HT-29 (cell line): ENCODE results near the gene TNFSF4. TPM values are rescaled to one million over a fixed set of nuclear protein-coding genes. Genes with fewer than 3 reads are reported as not detected.
A peak's percentile ranks its signal among the peaks of the same experiment; 100 is the strongest.
"Not testable (repeated sequence)": the region's sequence is repeated elsewhere in the genome, so short reads cannot be mapped to it uniquely, and the experiment has no call there.

ENCODE experiments used
- DNase-seq: peaks from one replicate; pipeline ENCODE4 v3.0.0-alpha.2; 2015; ENCODE audit warnings: low spot score
- total RNA-seq: library from RNA; depleted of rRNA; stranded (reverse); fragments of >200 nt; shearing (Covaris generic); gene quantifications from 2 replicates; pipeline ENCODE4 v1.2.3, GENCODE V29; 2014; rRNA removed

TNFSF4 gene, protein sequence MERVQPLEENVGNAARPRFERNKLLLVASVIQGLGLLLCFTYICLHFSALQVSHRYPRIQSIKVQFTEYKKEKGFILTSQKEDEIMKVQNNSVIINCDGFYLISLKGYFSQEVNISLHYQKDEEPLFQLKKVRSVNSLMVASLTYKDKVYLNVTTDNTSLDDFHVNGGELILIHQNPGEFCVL
- 0.03 TPM in 2 replicates for total RNA-seq

DNA sequence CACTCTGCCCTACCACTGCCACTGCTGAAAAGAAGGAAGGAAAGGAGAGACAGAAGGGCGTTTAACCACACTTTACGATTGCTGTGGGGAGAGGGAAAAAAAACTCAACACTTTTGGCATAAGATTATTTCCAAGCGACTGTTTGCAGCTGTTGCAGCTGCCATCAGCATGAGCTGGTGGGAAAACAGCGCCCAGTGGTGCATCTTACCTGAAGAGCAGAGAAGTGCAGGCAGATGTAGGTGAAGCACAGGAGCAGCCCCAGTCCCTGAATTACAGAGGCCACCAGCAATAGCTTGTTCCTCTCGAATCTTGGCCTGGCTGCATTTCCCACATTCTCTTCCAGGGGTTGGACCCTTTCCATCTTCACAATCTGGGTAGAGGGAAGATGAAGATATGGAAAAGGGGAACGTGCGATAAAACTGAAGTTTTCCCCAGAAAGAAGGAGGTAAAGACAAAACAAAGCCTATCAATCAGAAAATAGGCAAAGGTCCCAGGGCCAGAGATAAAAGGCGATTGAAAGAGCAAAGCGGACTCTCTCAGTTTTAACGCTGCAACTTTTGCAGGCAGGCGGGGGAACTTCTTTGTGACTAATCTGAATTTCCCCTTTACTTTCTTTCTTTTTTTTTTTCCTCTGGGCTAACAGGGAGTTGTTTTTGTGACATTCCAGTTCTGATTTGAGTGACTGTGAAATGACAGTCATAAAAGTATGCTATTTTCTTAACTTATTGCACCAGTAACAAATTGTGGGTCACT lies at the start of gene TNFSF4:
TNFSF4 (minus strand) TSS at position 516 of the 753 bp plus-strand sequence; CDS start at position 361, 155 bp downstream.
- DNase-seq: no peak

DNA sequence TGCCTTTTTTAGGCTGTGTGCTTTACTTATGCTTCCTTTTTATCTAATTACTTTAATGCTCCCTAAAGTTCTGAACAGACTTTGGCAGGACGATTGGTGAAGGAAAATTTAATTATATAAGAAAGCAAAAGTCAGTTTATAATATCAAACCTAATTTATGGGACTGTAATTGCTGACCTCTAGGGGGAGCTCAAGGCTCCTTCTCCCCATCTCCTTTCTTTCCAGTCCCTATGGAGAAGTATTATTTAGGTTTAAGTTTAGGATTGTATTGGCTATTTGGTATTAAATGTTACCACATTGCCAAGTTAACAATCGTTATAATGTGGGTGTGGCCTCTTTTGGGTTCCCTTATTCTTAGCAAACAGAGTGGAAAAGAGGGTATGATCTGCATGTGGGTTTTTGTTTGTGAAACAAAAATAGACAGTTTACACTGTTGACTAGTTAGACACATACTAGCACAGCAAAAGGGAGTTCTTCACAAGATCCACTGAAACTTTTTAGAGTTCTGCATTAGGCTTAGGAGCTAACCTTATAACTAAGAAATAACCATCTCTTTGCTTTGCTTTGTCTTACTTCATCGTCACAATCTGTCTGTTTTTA lies 48.2 kb upstream of the TNFSF4 start:
- DNase-seq: peak; percentile 73

DNA sequence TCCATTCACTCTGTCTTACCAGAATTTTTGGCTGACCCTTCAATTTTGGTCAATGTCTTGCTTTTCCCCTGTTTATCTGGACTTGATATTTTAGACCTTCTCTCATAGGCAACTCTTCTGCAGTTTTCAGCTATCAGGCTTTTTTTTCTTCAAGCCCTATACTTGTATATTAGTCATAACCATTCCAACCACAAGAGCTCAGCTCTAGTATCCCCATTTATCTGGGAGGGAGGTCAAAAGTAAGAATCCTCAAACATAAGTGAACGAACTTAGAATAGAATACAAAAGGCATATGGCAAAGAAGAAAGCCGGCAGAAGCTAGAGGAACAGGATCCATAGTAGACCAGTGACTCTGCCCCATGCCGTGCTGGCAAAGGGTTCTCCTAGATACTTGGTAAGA lies 45.9 kb upstream of the TNFSF4 start:
- DNase-seq: no peak

DNA sequence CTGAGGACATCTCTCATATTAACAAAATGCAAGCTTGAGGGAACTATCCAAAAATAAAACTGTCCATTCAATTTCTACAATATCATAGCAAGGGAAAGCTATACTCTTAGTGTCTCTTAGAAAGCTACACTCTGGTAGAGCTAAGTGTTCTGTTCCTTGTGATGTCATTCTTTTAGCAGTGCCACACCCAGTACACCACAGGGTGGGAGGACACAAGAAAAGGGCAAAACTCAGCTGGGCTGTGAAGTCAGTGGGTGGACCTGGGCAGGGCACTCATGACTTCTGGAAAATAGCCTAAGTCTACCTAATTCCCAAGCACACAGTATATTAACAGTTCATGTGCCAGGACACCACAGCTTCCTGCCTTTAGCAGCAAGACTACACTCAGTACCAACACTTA lies 42.2 kb upstream of the TNFSF4 start:
- no peak for DNase-seq

DNA sequence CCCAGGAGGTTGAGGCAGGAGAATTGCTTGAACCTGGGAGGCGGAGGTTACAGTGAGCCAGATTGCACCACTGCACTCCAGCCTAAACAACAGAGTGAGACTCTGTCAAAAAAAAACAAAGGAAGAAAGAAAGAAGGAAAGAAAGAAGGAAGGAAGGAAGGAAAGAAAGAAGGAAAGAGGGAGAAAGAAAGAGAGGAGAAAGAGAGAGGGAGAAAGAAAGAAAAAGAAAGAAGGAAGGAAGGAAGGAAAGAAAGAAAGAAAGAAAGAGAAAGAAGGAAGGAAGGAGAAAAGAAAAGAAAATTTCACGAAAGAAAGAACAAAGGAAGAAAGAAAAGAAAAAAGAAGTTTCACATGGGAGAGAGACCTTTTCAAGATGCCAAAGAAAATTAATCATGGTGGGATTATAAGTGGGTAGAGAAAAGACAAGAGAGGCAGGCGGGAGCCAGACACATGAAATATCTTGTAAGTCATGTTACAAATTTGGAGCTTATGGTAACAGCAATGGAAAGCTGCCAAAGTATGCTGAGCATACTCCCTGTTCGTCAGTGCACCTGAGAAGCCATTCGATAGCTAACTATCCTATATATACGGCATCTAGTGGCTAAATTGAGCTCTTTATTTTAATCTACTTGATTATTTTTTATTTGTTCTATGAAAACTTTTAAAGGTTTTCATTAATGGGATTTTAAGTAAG lies 41.3 kb upstream of the TNFSF4 start:
- no peak for DNase-seq

DNA sequence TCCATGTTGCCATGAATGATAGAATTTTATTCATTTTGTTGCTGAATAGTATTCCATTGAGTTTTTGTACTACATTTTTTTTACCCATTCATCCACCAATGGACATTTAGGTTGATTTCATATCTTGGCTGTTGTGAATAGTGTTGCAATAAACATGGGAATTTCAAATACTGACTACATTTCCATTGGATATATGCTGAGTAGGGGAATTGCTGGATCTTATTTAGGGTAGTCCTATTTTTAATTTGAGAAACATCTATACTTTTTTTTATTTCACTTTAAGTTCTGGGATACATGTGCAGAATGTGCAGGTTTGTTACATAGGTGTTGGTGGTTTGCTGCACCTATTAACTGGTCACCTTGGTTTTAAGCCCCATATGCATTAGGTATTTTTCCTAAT lies 38.8 kb upstream of the TNFSF4 start:
- no peak for DNase-seq

DNA sequence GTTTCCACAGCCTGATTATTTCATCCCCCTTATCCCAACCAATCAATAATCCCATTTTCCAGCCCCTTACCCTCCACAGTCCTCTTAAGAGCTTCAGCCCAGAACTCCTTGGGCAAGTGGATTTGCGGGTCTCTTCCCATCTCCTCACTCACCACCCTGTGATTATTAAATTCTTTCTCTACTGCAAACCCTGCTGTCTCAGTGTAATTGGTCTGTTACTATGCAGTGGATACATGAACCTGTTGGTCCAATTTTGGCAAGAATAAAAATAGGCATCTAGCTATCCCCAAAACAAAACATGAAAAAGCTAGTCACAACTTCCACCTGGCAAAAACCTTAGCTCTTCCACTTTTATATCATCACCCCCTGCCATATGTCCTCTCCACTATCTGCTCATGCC lies 36.2 kb upstream of the TNFSF4 start:
- no peak for DNase-seq

DNA sequence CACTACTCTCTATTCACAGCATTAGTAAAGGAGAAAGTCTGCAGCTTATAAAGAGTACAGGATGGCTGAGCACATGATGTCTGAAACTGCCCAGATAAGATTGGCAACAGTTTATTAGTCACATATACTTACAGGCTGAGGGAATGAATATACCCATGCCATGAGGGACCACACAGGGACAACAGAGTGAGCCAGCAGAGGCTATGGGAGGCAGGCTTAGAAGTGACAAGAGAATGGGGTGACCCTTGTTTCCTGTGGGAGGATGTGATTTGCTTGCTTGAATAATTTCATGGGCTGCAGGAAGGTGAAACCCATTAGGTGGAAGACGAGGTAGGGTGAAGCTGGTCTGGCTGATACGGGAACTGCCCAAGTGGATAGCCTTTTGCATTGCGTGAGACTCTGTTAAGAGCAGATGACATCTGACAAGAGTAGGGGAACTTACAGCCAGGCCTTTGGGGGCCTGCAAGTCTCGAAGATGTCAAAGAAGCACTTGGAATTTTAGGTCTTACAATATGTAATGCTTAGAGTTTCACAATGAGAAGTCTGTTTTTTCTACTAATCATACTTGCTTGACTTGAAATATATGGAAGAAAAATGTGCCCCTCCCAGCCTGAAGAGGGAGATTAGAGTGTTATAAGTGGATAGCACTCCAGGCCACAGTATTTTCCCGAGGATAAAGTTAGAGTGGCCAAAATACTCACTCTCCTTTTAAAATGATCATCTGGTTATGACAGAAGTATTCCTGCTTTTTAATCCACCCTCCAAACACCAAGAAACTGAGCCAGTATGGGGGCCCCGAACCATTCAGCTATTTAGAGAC lies 34.6 kb upstream of the TNFSF4 start:
- DNase-seq: no peak

DNA sequence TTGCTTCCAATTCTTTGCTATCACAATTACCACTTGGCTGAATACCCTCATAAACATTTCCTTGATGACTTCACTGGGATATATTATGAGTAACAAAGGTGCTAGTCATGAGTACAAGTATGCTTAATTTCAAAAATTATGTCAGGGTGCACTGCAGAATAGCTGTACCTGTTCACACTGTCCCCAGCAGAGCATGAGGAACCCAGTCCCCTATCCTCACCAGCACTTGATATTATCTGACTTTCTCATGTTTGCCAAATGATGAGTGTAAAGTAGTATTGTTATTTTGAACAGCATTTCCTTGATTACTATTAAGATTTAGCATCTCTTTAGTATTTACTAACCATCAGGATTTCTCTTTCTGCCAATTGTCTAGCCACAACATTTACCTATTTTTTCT lies 33.5 kb upstream of the TNFSF4 start:
- no peak for DNase-seq

DNA sequence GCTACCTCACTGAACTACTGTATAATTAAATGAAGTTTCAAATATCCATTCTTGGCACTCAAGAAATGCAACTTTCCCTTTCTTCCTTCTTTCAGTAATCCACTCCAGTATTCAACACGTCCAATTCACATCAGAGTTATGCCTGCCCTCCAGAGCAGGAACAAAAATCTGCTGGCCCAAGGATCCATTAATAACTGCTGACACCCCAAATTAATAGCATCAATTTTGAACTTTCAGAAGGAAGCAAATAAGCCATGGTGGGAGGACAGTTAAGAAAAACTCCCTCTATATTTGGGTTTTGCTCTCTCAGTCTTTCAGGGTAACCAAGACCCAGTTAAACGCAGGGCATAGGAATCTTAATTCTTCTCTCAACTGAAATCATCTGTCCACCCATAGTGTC lies 31.9 kb upstream of the TNFSF4 start:
- no peak for DNase-seq

DNA sequence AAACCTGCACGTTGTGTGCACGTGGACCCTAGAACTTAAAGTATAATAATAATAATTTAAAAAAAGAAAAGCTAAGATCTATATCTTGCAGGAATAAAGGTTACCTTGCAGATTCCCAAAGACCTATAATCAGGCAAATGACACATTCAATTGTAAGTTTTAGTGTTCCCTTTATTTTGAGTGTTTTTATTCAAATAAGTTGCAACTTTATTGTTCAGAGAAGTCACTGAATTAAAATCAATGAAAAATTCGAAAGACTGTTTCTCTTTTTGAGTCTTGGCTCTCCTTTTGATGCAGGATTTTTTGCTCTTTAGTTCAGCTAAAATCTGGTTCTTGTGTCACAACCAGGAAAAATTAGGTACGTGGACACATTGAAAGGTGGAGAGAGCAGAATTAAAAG lies 27.8 kb upstream of the TNFSF4 start:
- DNase-seq: no peak

DNA sequence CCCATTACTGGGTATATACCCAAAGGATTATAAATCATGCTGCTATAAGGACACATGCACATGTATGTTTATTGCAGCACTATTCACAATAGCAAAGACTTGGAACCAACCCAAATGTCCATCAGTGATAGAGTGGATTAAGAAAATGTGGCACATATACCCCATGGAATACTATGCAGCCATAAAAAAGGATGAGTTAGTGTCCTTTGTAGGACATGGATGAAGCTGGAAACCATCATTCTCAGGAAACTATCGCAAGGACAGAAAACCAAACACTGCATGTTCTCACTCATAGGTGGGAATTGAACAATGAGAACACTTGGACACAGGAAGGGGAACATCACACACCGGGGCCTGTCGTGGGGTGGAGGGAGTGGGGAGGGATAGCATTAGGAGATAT lies 27.3 kb upstream of the TNFSF4 start:
- not testable (repeated sequence) for DNase-seq

DNA sequence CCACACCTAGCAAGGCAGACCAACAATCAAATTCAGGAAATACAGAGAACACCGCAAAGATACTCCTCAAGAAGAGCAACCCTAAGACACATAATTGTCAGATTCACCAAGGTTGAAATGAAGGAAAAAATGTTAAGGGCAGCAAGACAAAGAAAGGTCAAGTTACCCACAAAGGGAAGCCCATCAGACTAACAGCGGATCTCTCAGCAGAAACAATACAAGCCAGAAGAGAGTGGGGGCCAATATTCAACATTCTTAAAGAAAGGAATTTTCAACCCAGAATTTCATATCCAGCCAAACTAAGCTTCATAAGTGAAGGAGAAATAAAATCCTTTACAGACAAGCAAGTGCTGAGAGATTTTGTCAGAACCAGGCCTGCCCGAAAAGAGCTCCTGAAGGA lies 21.9 kb upstream of the TNFSF4 start:
- DNase-seq: not testable (repeated sequence)

DNA sequence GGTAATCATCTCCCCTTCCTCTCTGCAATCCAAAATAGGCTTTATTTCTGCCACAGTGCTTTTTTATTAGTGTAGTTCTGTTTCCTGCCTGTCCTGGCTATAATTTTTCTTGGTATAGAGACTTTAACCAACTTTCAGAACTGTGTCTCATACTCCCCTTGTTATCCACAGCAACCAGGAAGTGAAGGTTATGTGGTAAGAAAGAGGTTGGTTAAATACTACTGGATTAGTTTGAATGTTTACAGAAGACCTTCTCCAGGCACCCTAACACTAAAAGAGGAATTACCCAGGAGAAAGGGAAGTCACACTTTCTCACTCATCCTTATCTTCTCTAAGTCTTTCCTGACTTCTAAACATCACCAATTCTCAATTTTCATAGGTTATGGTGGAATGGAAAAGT lies 17.8 kb upstream of the TNFSF4 start:
- no peak for DNase-seq

DNA sequence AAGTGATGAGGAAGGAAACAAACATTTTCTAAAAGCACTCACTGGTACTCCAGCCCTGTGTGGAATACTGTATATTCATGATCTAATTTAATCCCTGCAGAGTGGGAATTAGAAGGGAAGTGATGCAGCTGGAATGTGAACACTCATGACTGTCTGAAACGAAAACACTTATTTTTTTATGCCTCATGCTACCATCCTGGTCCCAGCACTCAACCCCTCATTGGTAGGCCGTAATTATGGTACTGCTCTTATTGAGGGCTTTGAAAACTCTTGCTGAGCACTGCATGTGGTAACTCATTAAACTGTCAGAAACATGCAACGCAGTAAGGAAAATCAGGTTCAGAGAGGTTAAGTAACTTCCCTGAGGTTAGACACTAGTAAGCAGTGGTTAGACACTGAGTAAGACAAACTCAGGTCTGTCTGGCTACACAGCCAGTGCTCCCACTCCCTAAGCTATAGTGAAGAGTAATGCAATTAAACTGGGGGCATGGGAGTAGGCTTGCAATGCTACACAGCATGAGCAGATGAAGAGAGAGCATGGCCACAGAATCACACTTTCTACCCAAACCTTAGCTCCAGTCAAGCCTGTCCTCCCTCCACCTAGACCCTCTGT lies 17.3 kb upstream of the TNFSF4 start:
- no peak for DNase-seq

DNA sequence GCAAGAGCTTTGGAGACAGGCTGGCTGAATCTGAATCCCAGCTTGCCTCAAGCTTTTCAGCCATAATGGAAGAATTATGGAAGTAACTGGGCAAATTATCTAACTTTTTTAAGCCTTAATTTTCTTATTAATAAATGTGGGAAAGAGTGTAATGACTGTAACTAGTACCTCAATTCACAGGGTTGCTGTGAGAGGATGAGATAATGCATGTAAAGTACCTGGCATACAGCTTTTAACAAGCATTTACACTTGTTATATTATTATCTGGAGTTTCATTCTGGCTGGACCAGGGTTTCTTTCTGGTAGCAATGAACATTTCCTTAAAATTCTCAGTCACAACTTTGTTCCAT lies 15.9 kb upstream of the TNFSF4 start:
- no peak for DNase-seq

DNA sequence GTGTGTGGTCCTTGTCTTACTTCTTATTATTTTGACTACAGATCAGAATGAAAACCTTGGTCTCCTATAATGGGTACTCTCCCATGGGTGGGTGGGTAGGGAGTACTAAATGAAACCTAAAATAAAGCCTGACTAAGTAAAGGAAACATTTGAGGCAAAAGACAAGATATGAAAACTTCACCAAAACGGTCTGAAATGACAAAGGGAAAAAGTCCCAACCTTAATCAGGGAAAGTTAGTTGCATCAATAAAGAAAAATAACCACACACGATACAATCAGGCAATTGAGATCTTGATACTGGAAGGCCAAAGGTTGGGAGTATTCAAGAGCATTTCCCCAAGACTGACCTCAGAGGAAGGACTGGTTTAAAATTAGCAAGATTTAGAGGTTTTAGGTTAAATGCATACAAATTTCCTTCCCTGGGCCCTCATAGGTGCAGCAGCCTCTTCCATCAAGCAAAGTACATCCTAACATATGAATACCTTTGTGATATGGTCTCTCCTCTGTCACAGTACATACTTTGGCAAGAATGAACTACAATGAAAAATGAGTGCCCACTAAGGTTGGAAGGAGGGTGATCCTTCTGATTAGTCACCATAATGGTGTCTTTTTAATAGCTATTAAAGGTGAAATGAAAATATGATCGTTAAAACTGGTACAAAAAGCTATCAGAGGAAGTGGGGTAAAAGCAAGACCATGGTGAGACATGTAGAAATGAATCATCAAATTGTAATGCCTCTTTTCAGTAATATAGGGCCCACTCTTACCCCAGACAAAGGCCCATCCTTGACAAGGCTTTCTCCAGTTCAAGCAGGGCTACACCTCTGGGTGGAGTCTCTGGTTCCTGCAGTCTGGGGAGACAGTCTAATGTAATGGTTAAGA lies 15.3 kb upstream of the TNFSF4 start:
- DNase-seq: no peak

DNA sequence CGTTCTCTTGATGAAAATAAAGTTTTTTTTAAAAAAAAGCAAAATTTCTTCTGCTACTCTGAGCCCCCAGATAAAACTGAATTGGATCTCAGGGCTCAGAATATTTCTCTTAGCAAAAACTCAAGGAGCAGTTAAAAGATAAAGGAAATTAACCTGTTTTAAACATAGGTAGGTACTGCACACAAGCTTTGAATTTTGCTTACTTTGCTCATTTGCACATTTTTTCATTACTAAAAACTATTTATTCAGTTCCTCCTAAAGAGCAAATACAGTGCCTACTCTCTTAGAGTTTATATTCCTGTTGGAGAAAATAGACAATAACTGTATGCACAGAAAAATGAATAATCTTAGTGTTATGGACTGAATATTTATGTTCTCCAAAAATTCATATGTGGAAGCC lies 13.0 kb upstream of the TNFSF4 start:
- no peak for DNase-seq

DNA sequence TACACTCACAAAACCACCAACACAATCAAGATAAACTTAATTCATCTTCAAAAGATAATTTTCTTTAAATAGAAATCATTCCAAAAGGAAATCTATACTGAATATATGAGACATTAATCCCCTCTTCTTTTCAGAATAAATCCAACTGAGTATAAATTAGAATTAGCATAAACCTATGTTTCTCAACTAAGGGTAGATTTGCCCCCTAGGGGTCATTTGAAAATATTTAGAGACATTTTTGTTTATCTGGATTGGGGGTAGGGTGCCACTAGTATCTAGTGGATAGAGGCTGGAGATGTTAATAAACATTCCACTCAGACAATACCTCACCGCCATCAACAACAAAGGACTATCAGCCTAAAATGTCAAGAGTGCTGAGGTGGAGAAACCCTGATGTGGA lies 6.5 kb upstream of the TNFSF4 start:
- no peak for DNase-seq

DNA sequence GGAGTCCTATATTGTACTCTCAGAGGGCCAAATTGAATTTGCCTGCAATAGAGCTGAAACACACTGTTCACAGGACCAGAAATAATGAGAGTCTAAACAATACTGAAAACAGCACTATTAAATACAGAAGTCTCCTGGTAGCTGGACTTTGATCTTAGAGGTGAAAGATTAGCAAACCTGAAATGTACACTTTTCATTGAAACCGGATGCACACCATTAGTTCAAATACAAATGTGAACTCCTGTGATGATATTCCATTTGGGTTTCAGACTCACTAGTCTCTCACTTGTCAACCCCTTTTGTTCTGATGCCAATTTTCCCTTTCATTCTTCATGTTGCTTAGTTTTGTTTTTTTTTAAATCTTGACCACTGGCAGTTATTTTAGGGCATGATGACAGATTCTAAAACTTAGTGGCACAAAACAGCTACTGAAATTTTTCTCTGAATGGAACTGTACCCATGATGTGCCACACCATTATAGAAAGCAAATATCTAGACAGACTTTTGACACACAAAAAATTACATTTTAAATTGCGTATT lies 5.9 kb upstream of the TNFSF4 start:
- DNase-seq: no peak
